Parathyroid adenoma (tissue), 2 donors: ENCODE results near the gene RAB43.

ENCODE experiments used
- H2AFZ ChIP-seq: fragments of 300-600 bp; sonication (generic); one replicate; pipeline ENCODE4 v1.7.0; 2017; ENCODE audit warnings: antibody characterized with exemption, mild to moderate bottlenecking
- H3K27ac ChIP-seq: fragments of 300-600 bp; sonication (generic); one replicate; pipeline ENCODE4 v1.7.0; 2017
- H3K27me3 ChIP-seq: fragments of 300-600 bp; sonication (generic); one replicate; pipeline ENCODE4 v1.7.0; 2017; ENCODE audit warnings: low read length; ENCODE audit not compliant: control insufficient read depth, insufficient read depth
- H3K36me3 ChIP-seq: fragments of 300-600 bp; sonication (generic); one replicate; pipeline ENCODE4 v1.7.0; 2017; ENCODE audit warnings: low read length; ENCODE audit not compliant: control insufficient read depth, insufficient read depth
- H3K4me1 ChIP-seq: fragments of 300-600 bp; sonication (generic); one replicate; pipeline ENCODE4 v1.7.0; 2017; ENCODE audit warnings: control low read depth
- H3K4me2 ChIP-seq: fragments of 300-600 bp; sonication (generic); one replicate; pipeline ENCODE4 v1.7.0; 2017; ENCODE audit warnings: low read length
- H3K4me3 ChIP-seq: fragments of 300-600 bp; sonication (generic); one replicate; pipeline ENCODE4 v1.7.0; 2017; ENCODE audit warnings: low read depth, low read length
- H3K79me2 ChIP-seq: fragments of 300-600 bp; sonication (generic); one replicate; pipeline ENCODE4 v1.7.0; 2017; ENCODE audit warnings: control low read depth
- H3K9ac ChIP-seq: fragments of 300-600 bp; sonication (generic); one replicate; pipeline ENCODE4 v1.7.0; 2017; ENCODE audit warnings: mild to moderate bottlenecking
- H3K9me3 ChIP-seq: fragments of 300-600 bp; sonication (generic); one replicate; pipeline ENCODE4 v1.7.0; 2017; ENCODE audit warnings: low read length; ENCODE audit not compliant: control insufficient read depth
- TF ChIP-seq, protein P1 (sequence below): fragments of 300-600 bp; sonication (generic); IDR thresholded peaks from one replicate; pipeline ENCODE4 v1.7.0; 2017; ENCODE audit warnings: antibody characterized with exemption, mild to moderate bottlenecking
- donor health status: primary hyperparathyroidism.

Gene RAB43

DNA sequence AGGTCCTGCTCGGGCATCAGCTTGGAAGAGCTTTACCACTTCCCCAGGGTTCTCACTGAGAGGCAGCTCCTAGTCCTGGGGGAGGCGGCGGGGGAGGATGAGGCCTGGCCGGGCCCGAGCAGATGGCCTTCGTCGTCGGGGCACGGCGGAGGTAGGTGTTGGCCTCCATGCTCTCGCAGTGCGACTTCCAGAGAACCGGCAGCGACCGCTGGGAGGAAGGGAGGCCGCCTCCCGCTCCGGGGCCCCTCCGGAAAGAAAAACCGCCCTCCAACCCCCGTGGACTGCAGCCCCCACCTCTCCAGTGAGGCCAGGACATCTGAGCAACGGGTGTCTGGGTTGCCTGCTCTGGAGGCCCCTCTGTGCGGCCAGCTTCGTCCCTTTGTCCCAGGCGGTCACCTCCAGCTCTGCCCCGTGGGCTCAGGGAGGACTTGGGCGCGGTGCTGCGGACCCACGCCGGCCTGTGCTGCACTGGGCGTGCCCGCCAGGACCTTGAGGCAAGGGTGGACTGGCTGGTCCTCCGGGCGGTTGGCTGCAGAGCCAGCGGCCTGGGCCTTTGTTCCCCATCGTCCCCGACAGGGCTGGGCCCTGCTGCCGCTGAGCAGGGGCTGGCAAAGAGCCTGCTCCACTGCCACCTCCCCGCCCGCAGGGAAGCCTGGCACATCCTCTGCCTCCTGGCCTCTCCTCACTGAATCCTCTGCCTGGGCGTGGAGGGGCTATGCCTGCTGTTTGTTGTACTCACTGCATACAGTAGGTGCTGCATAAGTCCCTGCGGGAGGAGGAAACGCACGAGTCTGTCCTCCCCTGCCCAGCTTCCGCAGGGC is 74.7 kb downstream of the RAB43 start:
- Histone ChIP-seq H3K36me3 (no peaks in the 10 kb centered on the region), H3K9ac (no peak overlapping the region), H3K4me2 (no peak overlapping the region), H3K4me3 (no peak overlapping the region), H2AFZ (no peak overlapping the region), H3K27me3 (no peaks in the 10 kb centered on the region), H3K9me3 (no peaks in the 10 kb centered on the region), H3K4me1 (no peaks in the 10 kb centered on the region), H3K79me2 (no peaks in the 10 kb centered on the region), H3K27ac (no peak overlapping the region)
- TF ChIP-seq, protein P1, sequence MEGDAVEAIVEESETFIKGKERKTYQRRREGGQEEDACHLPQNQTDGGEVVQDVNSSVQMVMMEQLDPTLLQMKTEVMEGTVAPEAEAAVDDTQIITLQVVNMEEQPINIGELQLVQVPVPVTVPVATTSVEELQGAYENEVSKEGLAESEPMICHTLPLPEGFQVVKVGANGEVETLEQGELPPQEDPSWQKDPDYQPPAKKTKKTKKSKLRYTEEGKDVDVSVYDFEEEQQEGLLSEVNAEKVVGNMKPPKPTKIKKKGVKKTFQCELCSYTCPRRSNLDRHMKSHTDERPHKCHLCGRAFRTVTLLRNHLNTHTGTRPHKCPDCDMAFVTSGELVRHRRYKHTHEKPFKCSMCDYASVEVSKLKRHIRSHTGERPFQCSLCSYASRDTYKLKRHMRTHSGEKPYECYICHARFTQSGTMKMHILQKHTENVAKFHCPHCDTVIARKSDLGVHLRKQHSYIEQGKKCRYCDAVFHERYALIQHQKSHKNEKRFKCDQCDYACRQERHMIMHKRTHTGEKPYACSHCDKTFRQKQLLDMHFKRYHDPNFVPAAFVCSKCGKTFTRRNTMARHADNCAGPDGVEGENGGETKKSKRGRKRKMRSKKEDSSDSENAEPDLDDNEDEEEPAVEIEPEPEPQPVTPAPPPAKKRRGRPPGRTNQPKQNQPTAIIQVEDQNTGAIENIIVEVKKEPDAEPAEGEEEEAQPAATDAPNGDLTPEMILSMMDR = no peak

DNA sequence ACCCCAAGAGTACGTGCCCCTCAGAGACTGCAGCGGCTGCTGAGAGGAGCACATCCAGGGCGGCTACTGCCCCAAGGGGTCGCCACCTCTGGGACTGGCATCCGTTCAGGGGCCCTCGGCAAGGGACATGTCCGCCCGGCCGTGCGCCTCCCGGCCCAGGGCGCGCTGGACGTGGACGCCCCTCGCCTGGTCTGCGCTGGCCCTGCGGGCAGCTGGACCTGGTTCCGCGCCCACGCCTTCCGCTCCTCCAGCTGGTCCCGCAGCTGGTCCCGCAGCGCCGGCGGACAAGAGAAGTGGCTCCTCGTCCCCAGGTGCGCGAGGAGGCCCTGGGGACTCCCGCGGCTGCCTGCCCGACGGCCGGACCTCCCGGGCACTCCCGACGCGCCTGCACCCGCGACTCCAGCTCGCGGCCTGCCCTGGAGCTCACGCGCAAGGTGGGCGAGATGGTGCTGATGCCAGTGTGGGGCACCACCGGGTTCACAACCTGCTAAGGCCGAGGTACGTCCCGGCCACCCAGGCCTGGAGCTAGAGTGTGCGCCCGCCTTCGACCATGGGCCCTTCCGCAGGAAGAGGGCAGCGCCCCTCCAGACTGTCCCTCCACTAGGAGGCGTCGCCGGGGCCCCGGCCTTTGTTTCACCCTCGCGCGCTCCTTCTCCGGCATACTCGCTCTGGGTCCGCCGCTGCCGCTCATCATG is 75.4 kb downstream of the RAB43 start:
- TF ChIP-seq, protein P1 = no peak
- no peak overlapping the region for H3K9ac ChIP-seq
- H3K4me3 ChIP-seq = no peak overlapping the region

DNA sequence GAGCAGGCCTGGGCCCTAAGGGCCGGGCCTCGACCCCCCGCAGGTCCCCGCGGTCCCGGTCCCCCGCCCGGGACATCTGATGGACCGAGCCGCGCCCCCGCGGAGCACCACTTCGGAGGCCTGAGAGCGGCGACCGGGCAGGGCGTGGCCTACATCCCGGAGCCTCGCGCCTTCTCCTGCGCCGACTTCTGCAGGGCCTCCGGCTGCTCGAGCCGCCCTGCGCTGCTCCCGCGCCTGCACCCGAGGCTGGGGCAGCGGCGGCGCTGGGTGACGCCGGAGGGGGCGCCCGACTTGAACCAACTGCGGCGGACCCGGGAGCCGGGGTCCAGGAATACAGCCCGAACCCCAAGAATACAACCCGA is 75.9 kb downstream of the RAB43 start:
- Histone ChIP-seq H3K27ac (no peak overlapping the region), H3K4me2 (peak overlapping the region; percentile 20), H3K9ac (no peak overlapping the region), H3K4me1 (no peaks in the 10 kb centered on the region), H3K9me3 (no peaks in the 10 kb centered on the region), H2AFZ (peak overlapping the region; percentile 58), H3K27me3 (no peaks in the 10 kb centered on the region), H3K36me3 (no peaks in the 10 kb centered on the region), H3K4me3 (no peak overlapping the region), H3K79me2 (no peaks in the 10 kb centered on the region)
- TF ChIP-seq, protein P1 = no peak

More for the DNA sequence above, 75.4 kb downstream of the RAB43 start:
- H3K36me3 ChIP-seq = no peaks in the 10 kb centered on the region
- peak overlapping the region; percentile 20 for H3K4me2 ChIP-seq
- H2AFZ ChIP-seq = peak overlapping the region; percentile 58
- no peak overlapping the region for H3K27ac ChIP-seq
- H3K27me3 ChIP-seq = no peaks in the 10 kb centered on the region
- H3K79me2 ChIP-seq = no peaks in the 10 kb centered on the region
- H3K4me1 ChIP-seq = no peaks in the 10 kb centered on the region
- H3K9me3 ChIP-seq = no peaks in the 10 kb centered on the region

DNA sequence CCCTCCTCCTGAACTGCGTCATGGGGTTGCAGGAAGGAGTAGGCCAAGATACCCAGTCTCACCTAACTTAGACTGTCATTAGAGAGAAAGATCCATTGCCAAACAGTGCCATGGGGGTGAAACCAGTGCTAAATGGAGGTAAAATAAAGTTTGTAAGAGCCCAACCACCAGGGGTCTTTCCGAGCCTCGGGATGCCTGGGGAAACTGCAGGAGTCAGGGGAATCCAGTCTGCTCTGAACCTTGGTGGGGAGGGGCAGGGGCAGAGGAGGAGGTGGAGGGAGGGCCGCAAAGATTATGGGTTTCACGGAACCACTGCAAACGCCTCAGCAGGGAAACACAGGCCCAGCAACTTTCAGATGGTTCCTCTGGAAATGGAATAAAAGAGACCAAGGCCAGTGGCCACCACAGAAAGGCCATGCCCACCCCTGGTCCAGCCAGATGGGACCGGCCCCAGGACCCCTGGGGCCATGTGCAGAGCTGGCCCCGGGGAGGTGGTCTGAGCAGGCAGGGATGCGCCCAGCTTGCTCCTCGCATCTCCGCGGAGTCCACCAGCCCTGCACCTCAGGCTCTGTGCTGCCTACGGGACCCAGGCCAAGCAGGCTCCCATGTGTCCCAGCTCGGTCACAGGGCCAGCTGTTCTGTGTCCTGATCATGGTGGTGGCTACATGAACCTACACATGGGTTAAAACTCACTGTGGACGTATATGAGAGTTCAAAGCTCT is 80.9 kb downstream of the RAB43 start:
- Histone ChIP-seq H3K27me3 (no peaks in the 10 kb centered on the region), H3K4me1 (no peaks in the 10 kb centered on the region), H3K36me3 (no peaks in the 10 kb centered on the region), H3K9ac (no peak overlapping the region), H2AFZ (no peak overlapping the region), H3K27ac (no peak overlapping the region), H3K4me3 (no peak overlapping the region), H3K9me3 (no peaks in the 10 kb centered on the region), H3K4me2 (no peak overlapping the region), H3K79me2 (no peaks in the 10 kb centered on the region)
- TF ChIP-seq, protein P1 = no peak
